HG03135 (cell line): Measurements from ENCODE around the gene PLCL2.

ENCODE experiments used
- ATAC-seq: cut with Tn5 transposase; IDR thresholded peaks from one replicate; pipeline ENCODE4 v1.9.1; 2021; ENCODE audit warnings: mild to moderate bottlenecking, moderate library complexity; ENCODE audit not compliant: unreplicated experiment

The PLCL2 gene

DNA sequence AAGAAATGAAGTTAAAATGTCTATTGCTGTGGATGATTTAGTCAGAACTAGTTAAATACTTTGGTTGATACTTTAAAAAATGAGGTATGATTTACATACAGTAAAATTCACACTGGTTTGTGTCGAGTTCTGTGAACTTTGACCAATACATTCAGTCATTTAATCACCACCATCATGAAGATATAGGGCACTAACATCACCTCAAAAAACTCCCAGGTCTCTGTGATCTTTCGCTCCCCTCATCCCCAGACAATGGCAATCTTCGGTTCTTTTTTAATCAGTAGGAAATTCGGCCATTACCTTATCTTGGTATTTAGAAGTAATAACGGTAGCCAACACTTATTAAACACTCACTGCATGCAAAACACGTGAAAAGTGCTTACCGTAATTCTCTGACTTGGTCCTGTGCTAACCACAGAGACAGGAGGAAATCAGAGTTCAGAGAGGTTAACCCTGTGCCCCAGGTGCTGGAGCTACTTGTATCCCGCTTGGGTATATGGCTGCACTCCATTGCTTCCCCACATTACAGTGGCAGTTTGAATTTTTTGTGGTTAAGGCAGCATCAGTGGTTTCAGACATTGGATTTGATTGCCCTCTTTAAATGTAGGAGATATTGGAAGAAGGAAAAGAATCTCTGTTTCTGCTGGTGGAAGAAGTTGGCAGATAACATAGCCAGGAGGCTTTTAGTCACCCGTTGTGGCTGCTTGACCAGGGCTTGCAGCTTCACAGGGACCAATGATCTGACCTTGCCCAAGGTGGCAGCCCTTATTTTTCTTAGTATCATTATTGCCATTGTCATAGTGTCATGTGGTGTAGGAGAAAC lies 4.2 kb downstream of the PLCL2 start:
- peak; percentile 31 for ATAC-seq

- no peak for ATAC-seq
Measured at GRCh38 chr3:16890597-16891333, 6.0 kb downstream of the PLCL2 start.

GRCh38 chr3:16893618-16894200 lies 9.0 kb downstream of the PLCL2 start:
- no peak for ATAC-seq

DNA sequence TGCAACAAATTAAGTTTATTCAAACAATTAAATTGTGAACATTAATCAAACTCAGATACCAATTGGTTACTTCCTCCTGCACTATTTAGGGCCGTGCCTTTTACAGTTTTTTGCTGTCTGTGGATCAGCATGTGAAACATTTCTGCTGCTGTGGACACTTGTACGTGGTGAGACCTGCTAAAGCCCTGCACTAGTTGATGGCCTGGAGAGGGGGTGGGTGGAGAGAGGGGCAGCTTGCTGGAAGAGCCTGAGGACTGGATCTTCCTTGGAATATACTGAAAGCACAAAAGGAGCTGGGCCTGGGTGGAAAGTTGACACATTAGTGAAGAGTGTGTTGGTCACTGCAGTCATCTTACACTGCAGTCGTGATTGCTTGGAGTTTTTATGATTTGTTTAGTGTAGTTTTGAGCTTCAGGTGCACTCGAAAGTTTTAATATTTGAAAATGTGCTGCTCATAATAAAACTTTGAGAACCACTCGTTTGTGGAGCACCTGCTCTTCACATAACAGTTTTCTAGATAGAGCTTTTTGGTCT lies 11.4 kb downstream of the PLCL2 start:
- no peak for ATAC-seq

DNA sequence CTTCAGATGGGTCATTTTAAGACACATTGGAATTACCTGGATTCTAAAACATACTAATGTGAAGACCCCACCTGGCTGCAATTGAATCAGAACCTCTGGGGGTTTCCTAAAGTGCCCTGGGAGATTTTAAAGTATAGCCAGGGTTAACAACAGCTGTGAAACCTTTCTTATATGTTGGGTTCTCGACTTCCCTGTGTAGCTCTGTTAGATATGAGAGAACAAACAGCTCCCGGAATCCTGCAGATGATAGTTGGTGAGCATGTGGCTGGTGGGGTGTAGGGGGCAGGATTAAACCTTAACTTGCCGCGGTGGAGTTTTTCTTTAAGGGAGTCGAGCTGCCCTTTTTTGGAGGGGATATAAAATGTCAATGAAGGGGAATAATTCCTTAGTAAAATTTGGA lies 12.1 kb downstream of the PLCL2 start:
- ATAC-seq, result no peak

DNA sequence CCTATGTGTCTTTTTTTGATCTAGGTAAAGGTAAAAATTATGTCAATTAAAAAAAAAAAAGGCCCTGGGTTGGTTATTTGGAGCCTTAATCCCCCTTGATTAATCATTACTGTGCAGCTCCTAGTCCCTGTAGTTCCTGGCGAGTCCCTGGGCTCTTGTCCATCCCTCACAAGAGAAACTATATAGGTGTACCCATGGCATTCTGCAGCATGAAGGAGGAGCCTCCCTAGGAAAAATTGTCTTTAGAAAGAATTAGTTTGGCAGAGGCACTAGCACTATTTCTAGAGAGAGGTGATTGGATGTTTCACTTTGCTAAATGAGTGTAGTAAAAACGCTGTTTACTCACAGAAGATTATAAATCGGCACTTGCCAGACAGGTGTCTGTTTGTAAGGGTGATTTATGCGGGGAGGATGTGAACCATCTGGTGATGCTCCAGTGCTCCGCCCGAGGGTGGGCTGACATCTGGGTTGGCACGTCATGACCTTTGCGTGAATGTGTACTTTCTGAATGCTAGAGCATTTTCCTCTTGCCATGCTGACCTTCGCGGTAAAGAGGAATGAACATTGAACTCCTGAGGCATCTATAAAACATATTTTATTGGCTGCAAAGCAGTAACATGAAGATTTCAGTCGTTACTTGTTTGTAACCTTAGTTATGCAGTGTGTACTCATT lies 12.6 kb downstream of the PLCL2 start:
- peak; percentile 82 for ATAC-seq

- ATAC-seq, result no peak
Measured at GRCh38 chr3:16898595-16899395, 14.0 kb downstream of the PLCL2 start.

DNA sequence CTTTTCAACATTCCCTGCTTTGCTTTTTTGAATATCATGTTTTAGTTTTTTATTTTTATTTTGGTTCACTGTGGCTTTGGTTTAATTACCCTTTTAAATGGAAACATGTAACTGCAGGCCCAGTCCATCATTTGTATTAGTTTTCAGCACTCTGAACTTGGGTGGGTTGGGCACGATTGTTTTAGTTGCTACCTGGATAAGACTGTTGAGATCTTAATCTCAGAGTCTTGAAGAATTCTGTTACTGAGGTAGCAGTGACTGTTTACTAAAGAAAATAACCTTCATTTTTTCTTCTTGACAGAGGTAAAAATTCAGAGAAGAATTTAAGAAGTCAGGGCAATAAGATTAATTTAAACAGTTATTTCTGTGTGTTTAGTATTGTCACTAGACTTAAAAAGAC lies 15.2 kb downstream of the PLCL2 start:
- ATAC-seq, result no peak

DNA sequence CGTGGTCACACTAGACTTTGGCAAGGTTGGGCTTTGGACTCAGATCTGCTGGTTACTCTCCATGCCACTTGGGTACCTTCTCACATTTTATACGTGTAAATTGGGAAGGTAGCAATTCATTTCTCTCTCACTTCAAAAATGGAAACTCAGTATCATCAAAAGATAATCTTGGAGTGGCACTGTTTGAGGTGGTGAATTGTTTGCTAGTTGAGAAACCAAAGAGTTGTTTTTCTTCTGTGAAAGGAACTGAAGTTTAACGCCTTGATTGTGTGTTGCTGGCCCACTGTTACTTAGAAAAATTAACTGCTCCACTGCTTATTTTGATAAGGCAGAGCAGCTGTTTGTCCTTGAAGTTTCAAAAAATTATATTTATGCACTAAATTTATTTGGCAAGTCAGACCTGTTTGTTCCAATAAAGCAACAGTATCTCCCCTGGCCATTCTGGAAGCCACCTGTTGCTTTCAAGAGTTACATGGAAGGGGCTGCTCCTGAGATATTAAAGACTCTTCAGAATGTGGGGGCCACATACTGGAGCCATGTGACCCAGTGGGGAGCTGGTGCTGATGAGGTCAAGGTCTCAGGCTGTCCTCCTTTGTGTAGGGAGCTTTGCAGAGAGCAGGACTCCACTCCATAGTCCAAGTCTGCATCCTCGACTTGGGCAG lies 16.2 kb downstream of the PLCL2 start:
- ATAC-seq, result no peak

- no peak for ATAC-seq
Measured at GRCh38 chr3:16904423-16905417, 20.0 kb downstream of the PLCL2 start.

DNA sequence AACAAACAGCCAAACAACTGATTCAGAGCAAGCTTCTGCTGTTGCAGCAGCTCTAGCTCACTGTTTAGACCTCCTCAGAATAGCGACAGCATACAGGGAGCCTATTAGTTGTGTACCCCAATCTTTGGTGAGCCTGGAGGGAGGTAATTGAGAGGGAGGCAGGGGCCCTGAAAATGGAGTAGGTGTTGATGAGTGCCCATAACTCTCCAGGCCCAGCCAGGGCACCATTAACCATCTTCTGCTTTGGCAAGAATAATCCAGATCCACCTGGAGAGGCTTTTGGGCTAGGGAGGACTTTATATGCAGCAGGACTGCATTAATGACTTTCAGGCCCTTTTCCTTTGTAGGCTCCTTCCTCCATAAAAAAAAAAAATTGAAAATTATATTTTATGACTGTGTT lies 20.9 kb downstream of the PLCL2 start:
- ATAC-seq, result no peak

- ATAC-seq, result no peak
Measured at GRCh38 chr3:16906682-16907081, 21.9 kb downstream of the PLCL2 start.

GRCh38 chr3:16907243-16907642 lies 22.5 kb downstream of the PLCL2 start:
- ATAC-seq, result no peak

DNA sequence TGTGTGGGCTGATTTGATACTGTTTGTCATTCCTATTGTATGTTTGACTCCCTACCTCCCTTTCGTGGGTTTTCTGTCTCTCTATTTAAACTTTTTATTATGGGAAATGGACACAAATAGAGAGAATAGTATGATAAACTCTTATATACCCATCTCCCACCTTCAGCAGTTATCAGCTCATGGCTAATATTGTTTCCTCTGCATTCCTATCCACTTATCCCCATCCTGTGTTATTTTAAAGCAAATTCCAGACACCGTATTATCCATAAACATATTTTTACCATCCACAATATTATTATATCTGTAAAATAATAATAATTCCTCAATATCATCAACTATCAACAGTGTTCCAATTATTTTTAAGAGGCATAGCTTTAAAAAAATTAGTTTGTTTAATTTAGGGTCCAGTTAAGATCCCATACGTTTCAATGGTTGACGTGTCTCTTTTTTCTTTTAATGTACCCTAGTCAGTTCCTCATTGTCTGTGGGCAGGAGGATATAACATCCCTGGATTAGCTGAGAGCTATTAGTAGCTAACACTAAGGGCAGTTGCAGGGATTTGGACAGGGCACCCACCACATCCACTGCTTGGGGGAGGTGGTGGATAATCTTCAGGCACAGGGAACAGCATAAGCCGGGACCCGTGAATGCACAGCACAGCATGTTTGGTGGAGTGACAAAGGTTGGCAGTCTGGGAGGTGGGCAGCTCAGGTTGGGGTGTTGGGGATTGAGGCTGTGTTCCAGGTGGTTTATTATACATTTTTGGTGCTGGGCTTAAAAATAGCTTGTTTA lies 23.5 kb downstream of the PLCL2 start:
- ATAC-seq, result no peak

- ATAC-seq, result no peak
Measured at GRCh38 chr3:16908896-16909295, 24.1 kb downstream of the PLCL2 start.

- no peak for ATAC-seq
Measured at GRCh38 chr3:16909802-16910201, 25.0 kb downstream of the PLCL2 start.

DNA sequence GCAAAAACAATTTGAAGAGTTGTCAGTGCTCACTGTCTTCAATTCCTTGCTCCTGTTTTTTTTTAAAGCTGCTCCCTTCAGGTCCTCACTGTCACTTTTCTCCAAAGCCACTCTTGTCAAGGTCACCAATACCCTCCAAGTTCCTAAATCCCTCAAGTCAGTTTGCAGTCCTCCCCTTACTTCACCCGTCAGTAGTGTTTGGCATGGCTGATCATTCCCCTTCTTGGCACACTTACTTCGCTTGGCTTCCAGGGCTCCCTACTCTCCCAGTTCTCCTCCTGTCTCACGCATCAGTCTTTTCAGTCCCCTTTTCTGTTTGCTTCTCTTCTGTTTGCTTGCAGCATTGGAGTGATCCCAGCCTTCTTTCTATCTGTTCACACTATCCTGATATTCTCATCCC lies 25.5 kb downstream of the PLCL2 start:
- no peak for ATAC-seq

DNA sequence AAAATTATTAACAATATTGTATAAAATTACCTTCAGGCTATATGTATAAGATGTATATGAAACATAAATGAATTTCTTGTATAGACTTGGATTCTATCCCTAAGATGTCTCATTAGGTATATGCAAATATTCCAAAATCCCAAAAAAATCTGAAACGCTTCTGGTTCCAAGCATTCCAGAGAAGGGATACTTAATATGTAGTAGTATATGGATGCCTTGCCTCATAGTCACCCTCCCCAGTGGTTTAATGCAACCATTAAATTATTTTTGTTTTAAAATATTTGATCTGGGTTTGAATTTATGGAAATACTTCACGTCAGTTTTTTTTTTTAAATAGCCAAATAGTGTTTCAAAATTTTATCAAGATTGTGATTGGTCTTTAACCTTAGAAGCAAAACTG lies 27.2 kb downstream of the PLCL2 start:
- no peak for ATAC-seq
